Superior temporal gyrus (tissue), 1 donor: ENCODE measurements around the gene IGSF3.
"Not testable (repeated sequence)": the region's sequence is repeated elsewhere in the genome, so short reads cannot be mapped to it uniquely, and the experiment has no call there.

Experiments
- DNase-seq: peaks from one replicate; pipeline ENCODE4 v3.0.0-alpha.2; 2016; ENCODE audit errors: extremely low spot score

IGSF3 gene

GRCh38 chr1:116579259-116579875 lies 88.2 kb downstream of the IGSF3 start:
- DNase-seq, result no peak

DNA sequence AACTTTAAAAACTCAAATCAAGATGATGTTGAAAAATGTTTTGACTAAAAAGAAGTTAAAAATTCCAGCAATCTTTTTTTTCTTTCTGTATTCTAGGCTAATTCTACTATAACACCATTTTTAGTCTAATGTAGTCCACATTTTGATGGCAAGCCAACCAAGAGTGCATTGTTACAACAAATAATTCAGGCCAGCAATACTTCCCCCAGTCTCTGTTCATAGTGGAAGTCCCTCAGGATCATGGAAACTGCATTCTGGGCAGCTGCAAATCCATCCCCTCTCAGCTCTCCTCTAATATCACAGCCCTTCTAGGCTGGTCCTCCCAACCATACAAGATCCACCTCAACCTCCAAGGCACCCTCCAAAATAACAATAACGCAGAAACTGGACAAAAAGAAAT lies 89.0 kb downstream of the IGSF3 start:
- DNase-seq, result no peak

DNA sequence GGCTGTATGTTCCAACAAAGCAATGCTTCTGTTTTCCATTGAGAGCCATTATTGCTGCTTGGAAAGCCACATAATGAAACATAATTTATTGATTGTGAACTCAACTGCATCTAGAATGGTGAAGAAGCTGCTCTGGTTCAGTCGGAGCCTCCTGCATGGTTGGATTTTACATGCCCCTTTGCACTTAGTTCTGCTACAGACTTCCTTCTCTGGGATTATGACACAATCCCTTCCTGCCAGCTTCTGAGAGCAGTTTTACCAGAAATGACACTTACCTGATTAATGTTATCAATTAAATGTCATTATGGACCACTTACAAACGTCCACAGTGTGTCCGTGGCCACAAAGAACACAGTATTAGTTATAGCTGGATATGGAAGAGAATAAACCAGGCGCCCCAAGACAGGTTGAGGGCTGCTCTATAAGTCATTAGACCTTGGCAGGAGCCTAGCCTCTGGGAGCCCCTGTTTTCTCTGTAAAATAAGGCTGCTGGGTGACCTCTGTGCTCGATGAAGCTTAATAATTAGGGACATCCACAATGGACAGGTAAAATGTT lies 89.7 kb downstream of the IGSF3 start:
- no peak for DNase-seq

- DNase-seq, result peak; percentile 94
These were observed 92.8 kb downstream of the IGSF3 start for GRCh38 chr1:116574581-116575291.

DNA sequence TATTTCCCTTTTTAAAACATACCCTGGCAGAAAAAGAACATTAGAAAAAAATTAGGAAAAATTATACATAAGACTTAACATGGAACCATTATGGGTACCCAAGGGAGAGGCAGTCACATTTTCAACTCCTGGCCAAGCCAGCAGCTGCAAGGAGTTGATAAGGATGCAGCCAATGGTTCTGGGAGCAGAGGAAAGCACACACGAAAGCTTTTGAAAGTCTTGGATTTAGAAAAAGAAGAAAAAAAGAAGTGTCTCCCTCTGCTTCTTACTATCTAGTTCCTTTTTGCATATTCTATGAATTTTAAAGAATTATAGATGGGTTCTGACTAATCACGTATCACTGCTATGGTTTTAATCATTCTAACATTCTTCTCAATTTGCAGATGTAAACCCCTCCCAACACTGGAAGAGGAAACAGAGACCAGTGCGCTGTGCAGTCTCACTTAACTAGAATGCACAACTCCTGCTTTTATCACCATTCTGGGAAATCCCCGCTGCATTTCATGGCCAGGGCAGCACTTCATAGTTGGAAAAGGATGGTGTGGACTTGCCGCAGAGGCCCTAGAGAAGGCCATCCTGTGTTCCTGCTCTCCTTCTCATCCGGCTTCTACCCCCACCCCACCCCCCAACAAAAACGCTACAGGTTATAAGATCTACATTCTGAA lies 94.0 kb downstream of the IGSF3 start:
- no peak for DNase-seq

DNA sequence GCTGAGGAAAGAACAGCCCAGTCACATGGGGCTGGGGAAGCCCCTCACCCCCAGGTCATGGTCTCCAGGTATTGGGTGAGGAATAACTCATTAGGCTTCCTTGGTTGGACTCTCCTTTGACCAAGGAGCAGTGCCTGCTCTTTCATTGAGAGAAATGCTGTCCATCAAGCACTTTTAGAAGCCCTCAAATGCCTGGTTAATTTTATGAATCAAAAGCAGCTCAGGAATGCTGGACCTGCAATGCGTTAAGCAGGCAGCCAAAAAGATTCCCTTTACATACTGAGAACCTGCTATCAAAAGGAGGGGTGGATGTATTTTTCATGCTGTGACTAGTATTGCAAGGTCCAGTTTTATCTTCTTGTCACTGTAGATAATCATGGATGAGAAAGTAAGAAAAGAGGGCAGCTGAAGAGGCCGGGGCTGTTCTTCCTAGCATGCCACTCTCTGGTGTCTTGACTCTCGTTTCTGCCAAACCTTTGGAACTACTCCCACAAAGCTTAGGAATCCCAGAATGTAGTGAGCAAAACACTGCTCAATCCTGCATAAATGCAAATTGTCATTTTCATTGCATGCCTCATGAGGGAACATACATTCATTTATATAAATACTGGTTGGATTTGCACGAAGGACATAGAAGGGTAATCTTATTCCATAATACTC lies 94.6 kb downstream of the IGSF3 start:
- no peak for DNase-seq

- DNase-seq, result no peak
These were observed 95.4 kb downstream of the IGSF3 start for GRCh38 chr1:116572099-116572498.

DNA sequence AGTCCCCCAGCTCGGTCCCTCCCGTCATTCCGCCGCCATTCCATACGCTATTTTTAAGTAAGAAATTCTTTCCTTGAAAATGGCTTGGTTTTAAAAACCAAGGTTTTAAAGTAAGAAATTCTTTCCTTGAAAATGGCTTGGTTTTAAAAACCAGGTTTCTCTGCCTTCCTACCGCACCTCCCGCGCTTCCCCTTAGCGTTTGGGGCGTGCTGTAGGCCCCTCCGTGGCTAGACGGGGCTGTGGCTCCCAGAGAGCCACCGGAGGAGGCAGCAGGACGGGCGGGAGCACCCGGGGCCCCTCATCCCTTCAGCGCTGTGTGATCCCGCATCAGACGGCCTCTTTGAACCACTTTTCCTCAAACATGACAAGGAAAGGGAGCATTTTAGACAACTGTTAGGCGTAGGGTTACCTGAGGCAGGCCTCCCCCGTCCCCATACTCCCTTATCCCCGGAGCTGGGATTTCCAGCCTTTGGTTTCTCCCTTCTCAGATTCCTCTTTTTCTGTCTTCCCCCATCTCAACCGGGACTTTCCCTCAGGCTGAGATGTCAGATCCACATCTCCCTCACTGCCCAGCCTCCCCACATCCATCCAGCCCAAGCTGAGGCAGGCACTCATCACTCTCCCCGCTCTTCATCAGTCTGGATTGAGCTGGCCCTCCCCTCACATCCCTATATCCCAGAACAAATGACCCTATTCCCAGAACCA lies 96.2 kb downstream of the IGSF3 start:
- DNase-seq, result no peak

- DNase-seq, result peak; percentile 60
These were observed 96.9 kb downstream of the IGSF3 start, which contains the start of gene CD58 for GRCh38 chr1:116570358-116571214. TSS of gene CD58 (minus strand) at chr1:116571026. CDS start at chr1:116570972, 54 bp downstream.

DNA sequence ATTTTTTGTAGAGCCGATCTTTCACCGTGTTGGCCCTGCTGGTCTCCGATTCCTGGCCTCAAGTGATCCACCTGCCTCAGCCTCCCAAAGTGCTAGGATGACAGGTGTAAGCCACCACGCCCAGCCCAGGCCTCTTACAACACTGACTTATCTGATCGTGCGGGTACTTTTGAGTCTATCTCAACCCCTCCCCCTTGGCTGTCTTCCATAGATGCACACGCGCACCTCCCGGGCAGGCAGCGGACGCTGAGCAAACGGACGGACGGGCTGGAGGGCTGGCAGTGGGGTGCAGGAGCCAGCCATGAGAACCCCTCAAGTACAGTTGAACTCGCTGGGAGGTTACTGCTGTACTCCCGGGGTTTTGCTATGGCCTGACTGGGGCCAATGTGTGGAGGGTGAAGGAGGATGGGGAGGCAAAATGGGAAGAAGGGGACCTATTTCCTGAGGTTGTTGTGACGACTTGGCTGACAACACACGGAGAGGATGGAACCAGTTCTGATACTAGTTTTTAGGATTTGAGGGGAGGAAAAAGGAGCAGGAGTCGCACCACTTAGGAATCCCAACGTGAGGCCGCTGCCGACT lies 97.7 kb downstream of the IGSF3 start:
- no peak for DNase-seq

- no peak for DNase-seq
These were observed 98.2 kb downstream of the IGSF3 start for GRCh38 chr1:116569381-116569670.

DNA sequence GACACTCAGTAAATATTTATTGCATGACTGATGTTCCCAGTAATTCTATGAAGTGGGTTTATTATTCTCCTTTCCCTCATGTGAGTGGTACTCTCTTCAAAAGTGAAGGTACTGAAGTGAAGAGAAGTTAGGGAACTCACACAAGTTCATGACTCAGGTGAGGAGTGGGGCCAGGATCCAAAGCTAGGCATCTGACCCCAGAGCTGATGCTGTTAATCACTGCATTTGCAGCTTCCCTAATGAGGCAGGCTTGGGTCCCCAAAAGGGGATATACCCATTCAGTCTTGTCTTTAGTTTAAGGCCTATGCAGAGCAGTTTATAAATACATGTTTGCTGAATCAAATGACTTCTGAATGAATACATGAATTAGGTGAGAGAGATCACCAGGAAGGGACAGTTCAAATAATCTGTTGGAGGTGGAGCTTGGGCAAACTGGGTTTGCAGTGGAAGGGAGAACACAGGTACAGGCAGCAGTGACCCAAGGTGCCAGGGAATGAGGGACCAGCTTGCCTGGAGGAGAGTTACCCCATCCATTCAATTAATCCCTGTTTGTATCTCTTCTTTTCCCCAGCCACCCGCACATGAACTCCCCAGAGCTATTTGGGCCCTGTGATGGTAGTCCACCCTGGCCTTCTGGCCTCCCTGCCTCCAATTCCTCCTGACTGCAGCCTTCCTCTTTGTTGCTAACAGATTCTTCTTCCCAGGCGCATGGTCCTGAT lies 98.7 kb downstream of the IGSF3 start:
- no peak for DNase-seq

DNA sequence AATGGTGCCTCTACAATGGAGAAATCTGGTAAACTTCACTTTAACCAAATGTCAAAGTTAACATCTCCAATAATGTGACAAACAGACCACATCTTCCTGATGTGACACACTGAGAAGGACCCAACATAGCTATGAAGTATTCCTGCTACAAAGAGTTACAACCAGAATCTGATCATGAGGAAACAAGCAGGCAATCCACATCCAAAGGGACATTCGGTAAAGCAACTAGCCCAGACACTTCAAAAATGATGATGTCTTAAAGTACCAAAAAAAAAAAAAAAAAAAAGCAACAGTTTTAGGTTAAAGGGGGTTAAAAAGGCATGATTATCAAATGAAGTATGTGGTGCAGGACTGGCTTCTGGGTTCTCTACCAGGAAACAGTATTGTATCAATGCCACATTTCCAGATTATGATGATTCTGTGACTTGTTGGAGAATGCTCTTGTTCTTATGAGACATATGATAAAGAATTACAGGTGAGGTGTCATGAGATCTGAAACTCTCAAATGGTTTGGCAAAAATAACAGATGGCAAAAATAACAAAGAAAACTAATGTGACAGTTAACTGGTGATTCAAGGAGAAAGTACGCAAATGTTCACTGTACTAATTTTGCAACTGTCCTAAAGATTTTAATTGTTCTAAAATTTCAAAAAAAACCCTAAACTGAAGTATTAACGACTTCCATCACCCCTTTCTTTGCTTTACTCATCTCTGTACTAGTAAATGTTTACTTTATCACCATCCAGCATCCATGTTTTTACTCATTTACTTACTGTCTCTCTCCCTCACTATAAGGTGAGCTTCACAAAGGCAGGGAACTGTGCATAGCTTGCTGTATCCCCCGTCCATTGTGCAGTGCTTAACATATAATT lies 99.5 kb downstream of the IGSF3 start:
- DNase-seq, result no peak

- DNase-seq, result no peak
These were observed 102.3 kb downstream of the IGSF3 start for GRCh38 chr1:116565222-116565621.

DNA sequence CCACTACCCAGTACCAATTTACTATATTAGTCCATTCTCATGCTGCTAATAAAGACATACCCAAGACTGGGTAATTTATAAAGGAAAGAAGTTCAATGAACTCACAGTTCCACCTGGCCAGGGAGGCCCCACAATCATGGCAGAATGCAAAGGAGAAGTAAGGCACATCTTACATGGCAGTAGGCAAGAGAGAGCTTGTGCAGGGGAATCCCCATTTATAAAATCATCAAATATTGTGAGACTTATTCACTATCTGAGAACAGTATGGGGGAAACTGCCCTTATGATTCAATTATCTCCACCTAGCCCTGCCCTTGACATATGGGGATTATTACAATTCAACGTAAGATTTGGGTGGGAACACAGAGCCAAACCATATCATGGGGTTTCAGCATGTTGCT lies 103.1 kb downstream of the IGSF3 start:
- DNase-seq, result no peak

DNA sequence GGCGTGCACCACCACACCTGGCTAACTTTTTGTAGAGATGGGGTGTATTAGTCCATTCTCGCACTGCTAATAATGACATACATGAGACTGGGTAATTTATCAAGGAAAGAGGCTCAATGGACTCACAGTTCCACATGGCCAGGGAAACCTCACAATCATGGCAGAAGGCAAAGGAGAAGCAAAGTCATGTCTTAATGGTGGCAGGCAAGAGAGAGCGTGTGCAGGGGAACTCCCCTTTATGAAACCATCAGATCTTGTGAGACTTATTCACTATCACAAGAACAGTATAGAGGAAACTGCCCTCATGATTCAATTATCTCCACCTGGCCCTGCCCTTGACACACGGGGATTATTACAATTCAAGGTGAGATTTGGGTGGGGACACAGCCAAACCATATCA lies 105.1 kb downstream of the IGSF3 start:
- DNase-seq, result not testable (repeated sequence)

GRCh38 chr1:116561563-116561962 lies 106.0 kb downstream of the IGSF3 start:
- DNase-seq, result no peak

- no peak for DNase-seq
These were observed 106.6 kb downstream of the IGSF3 start for GRCh38 chr1:116560704-116561490.
